NCI-H69 (cell line): ENCODE results near the gene IMMP2L.

Experiments used
- DNase-seq: peaks from one replicate; lab custom pipeline; 2025; lab: John Stamatoyannopoulos, UW

Gene IMMP2L

DNA sequence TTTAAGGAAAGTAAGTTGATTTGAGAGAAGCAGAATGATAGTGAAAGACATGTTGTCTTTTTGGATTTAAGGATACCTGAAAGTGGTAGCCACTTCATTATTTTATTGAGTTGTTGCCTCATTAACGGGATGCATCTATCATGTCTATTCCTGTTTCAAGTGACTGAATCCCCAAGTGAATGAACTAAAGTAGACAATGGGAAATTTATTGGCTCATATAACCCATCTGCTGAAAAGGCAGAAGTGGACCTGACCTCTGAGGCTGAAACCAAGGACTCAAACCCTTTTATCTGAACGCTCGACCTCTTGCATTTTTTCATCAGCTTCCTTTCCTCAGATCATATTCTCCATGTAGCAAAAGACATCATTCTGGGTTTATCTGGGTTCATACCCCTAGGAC is 937.0 kb downstream of the IMMP2L start:
- no peak for DNase-seq

GRCh38 chr7:110623436-110623835 is 938.9 kb downstream of the IMMP2L start:
- no peak for DNase-seq

GRCh38 chr7:110621289-110621688 is 941.0 kb downstream of the IMMP2L start:
- peak; percentile 34 for DNase-seq

DNA sequence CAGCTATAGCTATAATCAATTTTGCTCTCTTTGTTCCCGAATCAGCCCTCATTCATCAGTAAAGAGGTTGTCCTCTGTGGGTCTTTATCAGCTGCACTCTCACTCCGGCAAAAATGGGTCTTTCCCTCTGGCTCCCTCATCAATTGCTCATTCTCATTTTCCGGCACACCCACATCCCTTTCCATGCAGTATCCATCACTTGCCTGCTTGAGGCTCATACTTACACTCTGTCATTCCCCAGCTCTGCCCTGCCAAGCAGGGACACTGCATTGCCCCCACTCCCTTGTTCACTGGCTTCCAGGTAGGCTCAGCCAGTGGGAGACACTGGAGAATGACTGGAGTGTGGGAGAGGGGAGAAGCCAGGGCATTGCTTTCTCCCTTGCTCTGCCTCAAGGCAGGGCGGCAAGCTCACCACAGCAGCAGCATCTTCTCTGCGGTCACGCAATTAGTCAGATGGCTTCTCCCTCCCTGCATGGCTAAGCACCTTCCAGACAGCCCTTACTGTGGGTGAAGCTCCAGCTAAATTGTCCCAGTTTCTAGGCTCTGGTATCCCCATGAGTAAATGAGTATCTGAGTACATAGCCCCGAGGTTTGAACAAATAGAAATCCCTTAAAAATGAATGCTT is 942.1 kb downstream of the IMMP2L start:
- DNase-seq: peak; percentile 20
